HUDEP-2 (cell line): ENCODE measurements around the gene FOXD4.
"Not testable (repeated sequence)": the region's sequence is repeated elsewhere in the genome, so short reads cannot be mapped to it uniquely, and the experiment has no call there.

Experiments used
- DNase-seq, 76 experiments: peaks; one replicate each; lab custom pipeline; 2025; ENCODE audit not compliant: unreplicated experiment in 76 of 76; lab: John Stamatoyannopoulos, UW

FOXD4 gene

GRCh38 chr9:94323-94722 lies 23.9 kb downstream of the FOXD4 start:
- DNase-seq: peak in 5 of 76 experiments; percentile 3 to 45 (median 19)

- DNase-seq: not testable (repeated sequence)
Measured at GRCh38 chr9:93909-94308, 24.3 kb downstream of the FOXD4 start.

- DNase-seq: not testable (repeated sequence)
Measured at GRCh38 chr9:90851-91250, 27.4 kb downstream of the FOXD4 start.

DNA sequence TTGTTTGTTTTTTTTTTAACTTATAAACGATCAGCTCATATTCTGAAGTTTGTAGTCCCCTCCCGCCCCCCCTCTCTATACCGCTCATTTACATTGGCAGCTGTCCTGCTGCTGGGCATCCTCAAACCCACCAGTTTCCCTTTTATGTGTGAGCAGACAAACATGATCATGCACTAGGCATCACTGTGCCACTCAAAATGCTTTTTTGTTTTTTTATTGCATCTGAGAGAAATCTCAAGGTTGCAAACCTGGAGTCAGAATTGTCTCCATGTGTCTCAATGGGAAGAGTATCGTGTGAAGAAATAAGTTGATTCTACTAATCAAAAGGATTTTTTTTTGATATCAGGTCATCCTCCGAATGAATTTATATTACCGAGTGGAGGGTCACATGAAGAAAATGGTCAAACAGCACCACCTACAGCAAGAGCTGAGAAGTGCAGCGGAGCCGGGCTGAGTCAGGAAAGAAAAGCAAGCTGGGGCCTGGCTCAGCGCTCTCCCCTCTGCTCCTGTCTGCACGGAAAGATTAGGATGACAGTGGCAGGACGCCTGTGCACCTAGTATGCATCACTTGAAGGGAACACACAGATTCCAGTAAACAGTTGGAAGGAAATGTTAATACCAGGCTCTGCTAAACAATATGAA lies 29.7 kb downstream of the FOXD4 start:
- DNase-seq: not testable (repeated sequence)

- not testable (repeated sequence) for DNase-seq
Measured at GRCh38 chr9:87860-88259, 30.4 kb downstream of the FOXD4 start.

- not testable (repeated sequence) for DNase-seq
Measured at GRCh38 chr9:87105-87504, 31.1 kb downstream of the FOXD4 start.

- not testable (repeated sequence) for DNase-seq
Measured at GRCh38 chr9:86697-87096, 31.5 kb downstream of the FOXD4 start.

DNA sequence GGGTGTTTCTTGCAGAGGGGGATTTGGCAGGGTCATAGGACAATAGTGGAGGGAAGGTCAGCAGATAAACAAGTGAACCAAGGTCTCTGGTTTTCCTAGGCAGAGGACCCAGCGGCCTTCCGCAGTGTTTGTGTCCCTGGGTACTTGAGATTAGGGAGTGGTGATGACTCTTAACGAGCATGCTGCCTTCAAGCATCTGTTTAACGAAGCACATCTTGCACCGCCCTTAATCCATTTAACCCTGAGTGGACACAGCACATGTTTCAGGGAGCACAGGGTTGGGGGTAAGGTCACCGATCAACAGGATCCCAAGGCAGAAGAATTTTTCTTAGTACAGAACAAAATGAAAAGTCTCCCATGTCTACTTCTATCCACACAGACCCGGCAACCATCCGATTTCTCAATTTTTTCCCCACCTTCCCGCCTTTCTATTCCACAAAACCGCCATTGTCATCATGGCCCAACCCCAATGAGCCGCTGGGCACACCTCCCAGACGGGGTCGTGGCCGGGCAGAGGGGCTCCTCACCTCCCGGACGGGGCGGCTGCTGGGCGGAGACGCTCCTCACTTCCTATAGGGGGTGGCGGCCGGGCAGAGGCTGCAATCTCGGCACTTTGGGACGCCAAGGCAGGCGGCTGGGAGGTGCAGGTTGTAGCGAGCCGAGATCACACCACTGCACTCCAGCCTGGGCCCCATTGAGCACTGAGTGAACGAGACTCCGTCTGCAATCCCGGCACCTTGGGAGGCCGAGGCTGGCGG lies 35.1 kb downstream of the FOXD4 start:
- DNase-seq: not testable (repeated sequence)

DNA sequence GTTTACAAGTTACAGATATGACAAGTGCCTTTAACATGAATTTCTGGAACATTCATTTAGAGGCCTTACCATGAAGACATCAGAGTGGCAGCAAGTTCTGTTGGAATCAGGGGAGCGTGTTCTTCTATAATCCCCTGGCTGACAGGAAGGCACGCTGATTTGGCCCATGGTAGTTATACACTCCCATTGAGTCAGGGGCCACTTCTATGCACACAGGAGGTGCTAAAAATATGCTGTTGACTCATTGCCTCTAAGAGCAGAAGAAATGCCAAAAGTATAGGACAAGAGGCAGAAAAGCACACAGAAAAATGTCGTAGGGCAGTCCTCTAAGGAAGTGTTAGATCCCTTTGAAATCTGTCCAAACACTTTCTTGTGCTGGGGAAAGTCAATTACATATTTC lies 39.9 kb downstream of the FOXD4 start:
- DNase-seq: not testable (repeated sequence)

GRCh38 chr9:76389-76788 lies 41.8 kb downstream of the FOXD4 start:
- not testable (repeated sequence) for DNase-seq

- DNase-seq: peak in 9 of 76 experiments; percentile 7 to 39 (median 27)
Measured at GRCh38 chr9:73900-74525, 44.2 kb downstream of the FOXD4 start.

- peak in 15 of 76 experiments; percentile 1 to 48 (median 14) for DNase-seq
Measured at GRCh38 chr9:73076-73899, 44.9 kb downstream of the FOXD4 start.
